HG03135 (cell line): Measurements from ENCODE around the gene SPAG6.
A peak's percentile ranks its signal among the peaks of the same experiment; 100 is the strongest.

Source experiments
- ATAC-seq: cut with Tn5 transposase; IDR thresholded peaks from one replicate; pipeline ENCODE4 v1.9.1; 2021; ENCODE audit warnings: mild to moderate bottlenecking, moderate library complexity; ENCODE audit not compliant: unreplicated experiment

Gene SPAG6

GRCh38 chr10:22321924-22322640 lies 23.2 kb upstream of the SPAG6 start:
- ATAC-seq: no peak

DNA sequence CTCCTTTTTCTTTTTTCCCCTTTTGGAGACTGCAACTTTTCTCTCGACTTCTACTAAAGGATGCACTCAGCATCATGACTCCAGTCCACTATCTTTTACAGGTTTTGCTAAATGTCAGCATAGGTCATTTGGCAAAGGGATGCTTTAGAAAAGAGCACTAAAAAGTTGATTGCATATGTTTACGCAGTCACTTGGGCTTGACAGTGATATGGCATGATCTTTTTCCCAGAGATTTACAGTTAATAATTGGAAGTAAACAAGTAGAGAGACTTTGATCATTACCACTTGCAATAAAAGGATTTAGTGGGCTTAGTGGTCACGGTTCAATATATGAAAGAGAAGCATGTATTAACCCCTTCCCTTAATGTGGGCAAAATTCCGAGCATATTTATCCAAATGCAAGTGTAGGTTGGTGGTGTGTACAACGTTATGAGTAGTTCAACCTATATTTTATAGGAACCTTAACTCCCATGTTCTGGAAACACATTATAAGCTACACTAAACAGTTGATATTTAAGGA lies 22.6 kb upstream of the SPAG6 start:
- no peak for ATAC-seq

- no peak for ATAC-seq
These were observed 21.6 kb upstream of the SPAG6 start for GRCh38 chr10:22323538-22324305.

- no peak for ATAC-seq
These were observed 20.9 kb upstream of the SPAG6 start for GRCh38 chr10:22324413-22324812.

DNA sequence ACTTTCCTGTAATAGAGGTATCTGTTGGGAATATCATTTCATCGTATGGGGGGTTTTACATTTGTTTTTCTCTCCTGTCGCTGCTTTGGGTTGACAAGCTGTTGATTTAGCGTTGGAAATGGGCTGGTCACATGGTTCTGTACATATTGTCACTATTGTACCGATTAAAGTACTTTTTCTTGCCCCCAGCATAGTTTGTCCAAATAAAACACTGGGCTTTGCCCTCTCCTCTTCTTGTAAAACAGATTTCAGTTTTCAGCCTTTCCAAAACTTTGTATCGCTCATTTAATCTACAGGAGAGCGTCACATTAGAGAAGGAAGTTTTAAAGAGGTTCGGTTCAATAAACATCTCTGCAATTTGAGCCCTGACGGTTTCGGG lies 20.4 kb upstream of the SPAG6 start:
- ATAC-seq: no peak

DNA sequence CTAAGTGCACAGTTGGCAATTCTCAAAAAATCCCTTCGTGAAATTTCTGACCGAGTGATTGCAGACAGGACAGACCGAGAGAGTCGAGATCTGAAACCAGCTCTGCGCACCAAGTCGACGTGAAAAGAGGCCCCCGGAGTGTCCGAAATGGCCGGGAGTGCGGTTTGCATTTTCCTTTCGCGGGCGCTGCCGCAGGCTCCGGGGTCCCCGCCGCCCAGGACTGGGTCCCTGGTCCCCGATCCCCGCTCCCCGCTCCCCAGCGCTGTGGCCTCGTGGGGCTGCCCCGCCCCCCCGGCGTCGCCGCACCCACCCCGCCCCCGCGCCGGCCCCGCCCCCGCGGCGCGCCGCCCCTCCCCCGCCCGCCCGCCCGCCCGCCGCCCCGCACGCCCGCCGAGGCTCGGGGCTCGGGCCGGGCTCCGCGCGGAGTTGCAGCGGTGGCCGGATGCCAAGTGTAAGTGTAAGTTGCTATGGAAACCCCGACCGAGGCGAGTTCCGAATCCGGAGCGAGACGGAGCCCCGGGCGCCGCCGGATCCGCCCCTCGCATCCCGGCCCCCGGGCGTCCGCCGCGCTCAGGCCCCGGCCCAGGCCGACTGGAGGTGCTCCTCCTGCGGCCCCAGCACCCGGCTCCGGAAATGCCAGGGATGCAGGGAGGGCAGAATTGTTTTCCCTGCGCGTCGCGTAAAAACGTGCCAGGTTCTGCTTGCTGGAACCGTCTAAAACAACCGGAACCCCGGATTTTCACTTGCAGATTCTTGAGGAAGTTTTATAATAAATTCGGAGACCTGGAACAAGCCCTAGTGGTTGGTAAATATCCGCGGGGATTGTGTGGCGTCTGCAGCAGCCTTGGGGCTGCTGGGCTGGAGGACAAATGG lies 19.8 kb upstream of the SPAG6 start:
- ATAC-seq: peak; percentile 43

DNA sequence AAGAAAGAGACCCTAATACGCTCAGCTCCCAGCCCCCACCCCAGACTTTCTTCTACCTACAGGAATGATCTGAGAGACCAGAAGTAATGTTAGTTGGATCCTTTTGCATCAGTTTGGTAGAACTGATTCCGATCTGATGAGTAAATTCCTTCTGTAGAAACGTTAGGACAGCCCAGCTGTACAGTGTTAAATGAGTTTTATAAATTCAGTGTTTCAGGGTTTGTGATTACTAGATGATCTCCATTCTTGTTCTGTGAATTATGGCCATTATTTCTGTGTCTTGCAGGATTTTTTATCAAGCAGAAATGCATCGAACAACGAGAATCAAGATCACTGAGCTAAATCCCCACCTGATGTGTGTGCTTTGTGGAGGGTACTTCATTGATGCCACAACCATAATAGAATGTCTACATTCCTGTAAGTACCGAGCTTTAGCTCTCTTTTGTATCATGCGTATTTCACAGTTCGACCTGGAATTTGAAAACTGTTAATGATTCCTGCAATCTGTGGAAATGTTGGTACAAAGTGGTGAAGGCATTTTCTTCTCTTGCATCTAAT lies 19.1 kb upstream of the SPAG6 start:
- no peak for ATAC-seq

DNA sequence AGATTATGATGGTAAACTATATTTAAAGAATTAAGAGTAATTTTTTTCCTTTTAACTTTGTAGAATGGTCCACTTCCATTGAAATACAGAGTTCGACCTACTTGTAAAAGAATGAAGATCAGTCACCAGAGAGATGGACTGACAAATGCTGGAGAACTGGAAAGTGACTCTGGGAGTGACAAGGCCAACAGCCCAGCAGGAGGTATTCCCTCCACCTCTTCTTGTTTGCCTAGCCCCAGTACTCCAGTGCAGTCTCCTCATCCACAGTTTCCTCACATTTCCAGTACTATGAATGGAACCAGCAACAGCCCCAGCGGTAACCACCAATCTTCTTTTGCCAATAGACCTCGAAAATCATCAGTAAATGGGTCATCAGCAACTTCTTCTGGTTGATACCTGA lies 16.1 kb upstream of the SPAG6 start:
- ATAC-seq: no peak

- ATAC-seq: no peak
These were observed 13.1 kb upstream of the SPAG6 start for GRCh38 chr10:22332116-22332692.

- no peak for ATAC-seq
These were observed 11.9 kb upstream of the SPAG6 start for GRCh38 chr10:22333167-22333974.

GRCh38 chr10:22333975-22334282 lies 11.4 kb upstream of the SPAG6 start:
- ATAC-seq: no peak

GRCh38 chr10:22334414-22335172 lies 10.7 kb upstream of the SPAG6 start:
- ATAC-seq: no peak

GRCh38 chr10:22335173-22335933 lies 9.9 kb upstream of the SPAG6 start:
- peak; percentile 53 for ATAC-seq

DNA sequence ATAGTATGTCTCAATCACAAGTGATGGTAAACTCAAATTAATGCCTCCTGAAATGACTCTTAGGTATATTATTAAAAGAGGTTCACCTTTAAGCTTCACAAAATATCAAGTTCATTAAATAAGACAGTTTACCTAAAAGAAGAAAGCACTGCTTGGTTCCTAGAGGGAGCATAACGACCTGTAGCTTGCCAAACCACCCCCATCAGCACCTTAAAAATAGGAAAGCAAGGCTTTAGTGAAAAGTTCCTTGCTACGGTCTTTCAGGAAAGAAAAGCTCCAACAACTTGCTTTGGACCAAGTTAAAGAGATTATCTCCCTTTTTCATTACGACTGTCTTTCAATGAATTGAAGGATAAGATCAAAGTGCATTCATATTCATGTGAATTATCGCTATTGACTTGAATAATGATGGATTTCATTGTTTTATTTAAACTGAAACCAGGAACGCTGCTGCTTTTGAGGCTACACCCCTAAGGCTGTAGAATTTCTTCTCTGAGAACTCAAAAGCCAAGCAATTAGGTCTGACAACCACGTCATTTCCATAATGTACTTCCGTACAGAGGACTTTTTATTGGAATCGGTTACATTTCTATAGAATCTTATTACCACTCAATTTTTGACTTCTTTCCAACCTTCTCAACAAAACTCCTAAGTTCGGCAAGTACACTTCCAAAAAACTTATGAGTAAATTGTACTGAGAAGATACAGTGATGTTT lies 7.0 kb upstream of the SPAG6 start:
- ATAC-seq: no peak

DNA sequence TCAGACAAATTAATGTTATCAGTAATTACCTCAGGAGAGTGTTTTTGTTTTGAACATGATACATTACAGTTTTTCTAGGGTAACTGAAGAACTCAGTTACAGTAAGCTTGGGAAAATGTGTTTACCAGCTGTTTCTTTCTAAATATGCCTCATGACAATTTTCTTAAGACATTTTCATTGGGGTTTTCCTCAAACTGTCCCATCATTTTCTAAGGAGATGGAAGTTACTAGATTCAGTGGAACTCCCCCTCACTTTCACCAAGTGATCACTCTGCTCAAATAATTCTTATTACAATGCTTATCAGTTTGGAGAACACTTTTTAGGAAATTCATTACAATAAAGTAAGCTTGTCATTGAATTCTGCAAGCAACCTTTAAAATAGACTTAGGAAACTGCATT lies 6.4 kb upstream of the SPAG6 start:
- ATAC-seq: no peak

- no peak for ATAC-seq
These were observed 5.5 kb upstream of the SPAG6 start for GRCh38 chr10:22339761-22340328.

DNA sequence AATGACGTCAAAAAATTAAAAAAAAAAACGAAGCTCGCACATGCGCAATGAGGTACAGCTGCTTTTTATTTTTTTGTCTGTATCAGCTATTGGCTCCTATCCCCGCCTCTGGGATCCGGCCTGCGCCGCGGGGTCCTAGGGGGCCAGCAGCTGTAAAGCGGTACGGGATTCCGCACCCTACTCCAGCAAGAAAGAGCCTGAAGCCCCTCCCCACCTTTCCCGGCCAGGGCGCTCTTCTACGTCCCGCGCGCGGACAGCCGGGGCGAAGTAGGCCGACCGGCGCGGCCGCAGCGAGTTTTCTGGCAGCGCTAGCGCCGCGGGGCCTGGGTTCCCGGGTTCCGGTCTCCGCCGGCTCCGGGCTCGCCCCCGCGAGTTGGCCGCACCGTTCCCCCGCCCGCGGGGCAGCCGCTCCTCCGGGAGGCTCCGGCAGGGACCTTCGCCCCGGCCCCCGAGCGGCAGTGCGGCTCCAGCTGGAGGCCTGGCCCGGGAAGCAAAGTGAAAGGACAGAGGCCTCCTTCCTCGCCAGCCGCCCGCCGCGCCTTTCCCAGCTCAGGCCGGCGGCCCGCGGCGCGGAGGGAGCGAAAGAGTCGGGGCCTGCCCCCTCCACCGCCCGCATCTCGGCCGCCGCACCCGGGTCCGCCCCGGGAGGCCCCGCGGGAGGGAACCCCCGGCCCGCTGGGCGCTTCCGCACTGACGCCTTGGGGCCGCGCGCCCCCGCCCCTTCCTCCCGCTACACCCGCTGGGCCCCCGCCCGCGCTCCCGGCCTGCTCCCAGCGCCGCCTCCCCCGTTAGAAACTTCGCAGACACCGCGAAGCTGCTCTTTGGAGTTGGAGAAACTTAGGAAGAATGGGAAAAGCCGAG lies 4.7 kb upstream of the SPAG6 start:
- peak; percentile 39 for ATAC-seq
